HepG2 (cell line): ENCODE results near the gene DLG2. TPM values are rescaled to one million over a fixed set of nuclear protein-coding genes. Genes with fewer than 3 reads are reported as not detected.
"Not testable (repeated sequence)": the region's sequence is repeated elsewhere in the genome, so short reads cannot be mapped to it uniquely, and the experiment has no call there.

Source experiments
- ATAC-seq: fragments of 200-7000 bp; cut with Tn5 transposase; 3 replicates; pipeline ENCODE4 v1.9.1; 2020; ENCODE audit warnings: mild to moderate bottlenecking, moderate library complexity
- BruUV-seq: library from RNA; stranded (reverse); fragments of 400-500 nt; replicated peaks from 2 replicates; lab custom pipeline; 2021; lab: Mats Ljungman, UMichigan
- CTCF ChIA-PET: fragments of 300-600 bp; formaldehyde crosslinking; extraction: SDS; loops from one replicate; lab custom pipeline; 2021; ENCODE audit warnings: low total read pairs, inconsistent platforms, low intra/inter-chr PET ratio; lab: Yijun Ruan, JAX
- POLR2A ChIA-PET: fragments of 350-600 bp; sonication (Branson Sonifier 250); formaldehyde crosslinking; loops from one replicate; lab custom pipeline; 2020; ENCODE audit warnings: antibody characterized with exemption, inconsistent platforms; lab: Yijun Ruan, JAX
- DNase-seq: peaks from one replicate; pipeline ENCODE4 v3.0.0-alpha.2; 2015; ENCODE audit warnings: low spot score
- FAIRE-seq: peaks from 3 replicates; lab custom pipeline; 2011; peaks lifted over from hg19 to GRCh38; lab: Jason Lieb, UNC
- H2AFZ ChIP-seq: one replicate; pipeline ENCODE4 v1.6.1; 2011; ENCODE audit warnings: low read length, inconsistent platforms
- H3K27ac ChIP-seq: fragments of 300-600 bp; 3 replicates; pipeline ENCODE4 v1.8.0; 2011; ENCODE audit warnings: mixed run types, mild to moderate bottlenecking, mixed read lengths, low read length, inconsistent platforms; ENCODE audit not compliant: insufficient read depth; ENCODE audit errors: extremely low read length
- H3K27me3 ChIP-seq, 2 experiments: fragments of 200-600 bp in 1 of 2; 2 replicates in 1 of 2; 3 replicates in 1 of 2; pipeline versions ENCODE4 v1.6.0 to v1.8.0; 2011; ENCODE audit warnings: low read length in 2 of 2, mild to moderate bottlenecking in 2 of 2, moderate library complexity in 2 of 2, inconsistent platforms in 1 of 2; ENCODE audit not compliant: insufficient read depth in 2 of 2, control insufficient read depth in 1 of 2
- H3K36me3 ChIP-seq, 2 experiments: fragments of 200-600 bp in 1 of 2; replicated peaks in 1 of 2; 2 replicates in 1 of 2; 3 replicates in 1 of 2; pipeline versions ENCODE4 v1.5.1 to v1.8.0; 2011; ENCODE audit warnings: low read length in 2 of 2, inconsistent platforms in 1 of 2; ENCODE audit not compliant: insufficient read depth in 2 of 2, control insufficient read depth in 1 of 2
- H3K4me1 ChIP-seq: 2 replicates; pipeline ENCODE4 v1.5.1; 2012; ENCODE audit warnings: low read length, inconsistent platforms; ENCODE audit not compliant: insufficient read depth
- H3K4me2 ChIP-seq: 2 replicates; pipeline ENCODE4 v1.6.0; 2011; ENCODE audit warnings: low read depth, low read length, inconsistent platforms
- H3K4me3 ChIP-seq, 3 experiments: fragments of 200-600 bp in 1 of 3; sonication (generic), shearing (Covaris generic) in 1 of 3; replicated peaks in 1 of 3; 2 replicates each; pipeline ENCODE4 v1.5.1; 2011 to 2016; ENCODE audit warnings: low read length in 3 of 3, inconsistent platforms in 2 of 3, low read depth in 2 of 3, mild to moderate bottlenecking in 2 of 3, control low read depth in 1 of 3, mixed read lengths in 1 of 3; ENCODE audit not compliant: insufficient read depth in 1 of 3
- H3K79me2 ChIP-seq: one replicate; pipeline ENCODE4 v1.6.1; 2011; ENCODE audit warnings: low read length, inconsistent platforms; ENCODE audit not compliant: insufficient read depth
- H3K9ac ChIP-seq: 2 replicates; pipeline ENCODE4 v1.6.0; 2011; ENCODE audit warnings: mild to moderate bottlenecking, low read depth, low read length, inconsistent platforms; ENCODE audit not compliant: insufficient read depth
- H3K9me3 ChIP-seq: 2 replicates; pipeline ENCODE4 v1.5.1; 2012; ENCODE audit warnings: mild to moderate bottlenecking, low read length
- H4K20me1 ChIP-seq: 2 replicates; pipeline ENCODE4 v1.6.0; 2011; ENCODE audit warnings: inconsistent platforms, mild to moderate bottlenecking, low read length, moderate library complexity; ENCODE audit not compliant: insufficient read depth
- MAFF ChIP-seq: IDR thresholded peaks from 2 replicates; pipeline ENCODE4 v1.6.1; 2011; ENCODE audit warnings: low read depth, low read length, improper control_type of control experiment
- MAFK ChIP-seq, 2 experiments: IDR thresholded peaks in 1 of 2; conservative IDR thresholded peaks in 1 of 2; 2 replicates each; pipeline ENCODE4 v1.6.1; 2011; ENCODE audit warnings: improper control_type of control experiment in 2 of 2, low read length in 2 of 2
- PREB ChIP-seq: sonication (generic); formaldehyde crosslinking; IDR thresholded peaks from 2 replicates; pipeline ENCODE4 v1.4.0; 2020; ENCODE audit warnings: missing genetic modification reagents
- RORA ChIP-seq: sonication (generic); formaldehyde crosslinking; IDR thresholded peaks from 2 replicates; pipeline ENCODE4 v1.5.0; 2020; ENCODE audit warnings: mild to moderate bottlenecking, missing genetic modification reagents, moderate library complexity
- STAG1 ChIP-seq: sonication (generic); formaldehyde crosslinking; IDR thresholded peaks from 2 replicates; pipeline ENCODE4 v1.4.0; 2020; ENCODE audit warnings: missing genetic modification reagents
- YEATS2 ChIP-seq: sonication (generic); formaldehyde crosslinking; IDR thresholded peaks from 2 replicates; pipeline ENCODE4 v1.4.0; 2020; ENCODE audit warnings: missing genetic modification reagents, borderline replicate concordance
- ZBTB42 ChIP-seq: sonication (generic); formaldehyde crosslinking; IDR thresholded peaks from 2 replicates; pipeline ENCODE4 v1.5.0; 2020; ENCODE audit warnings: mild to moderate bottlenecking, missing genetic modification reagents
- ZFX ChIP-seq: sonication (generic); formaldehyde crosslinking; IDR thresholded peaks from 2 replicates; pipeline ENCODE4 v1.4.0; 2020; ENCODE audit warnings: mild to moderate bottlenecking, low read depth, missing genetic modification reagents, moderate library complexity
- ZNF263 ChIP-seq: sonication (generic); formaldehyde crosslinking; IDR thresholded peaks from 2 replicates; pipeline ENCODE4 v1.4.0; 2020; ENCODE audit warnings: missing genetic modification reagents
- ZNF441 ChIP-seq: sonication (generic); formaldehyde crosslinking; IDR thresholded peaks from 2 replicates; pipeline ENCODE4 v1.7.0; 2021; ENCODE audit warnings: missing genetic modification reagents, borderline replicate concordance
- ZNF569 ChIP-seq: sonication (generic); formaldehyde crosslinking; IDR thresholded peaks from 2 replicates; pipeline ENCODE4 v1.5.0; 2020; ENCODE audit warnings: mild to moderate bottlenecking, missing genetic modification reagents, moderate library complexity, borderline replicate concordance
- ZSCAN5A ChIP-seq: sonication (generic); formaldehyde crosslinking; IDR thresholded peaks from 2 replicates; pipeline ENCODE4 v1.8.0; 2022; ENCODE audit warnings: mild to moderate bottlenecking, missing genetic modification reagents, borderline replicate concordance
- WGBS: methylation state at CpG from one replicate; pipeline ENCODE4 v1.1.6; 2017; ENCODE audit warnings: low lambda C conversion rate; 5-methylcytosine and 5-hydroxymethylcytosine counted together
- in situ Hi-C: cut with HindIII; loops from 2 replicates; pipeline ENCODE4 v1.10.0; 2017; ENCODE audit warnings: low pct_unique_long_range_greater_than_20kb; ENCODE audit not compliant: extremely low pct_ligation_motif_present
- intact Hi-C: fragments of 100-400 bp; cut with micrococcal nuclease; formaldehyde crosslinking; loops from one replicate; pipeline ENCODE4 v1.10.0; 2022; ENCODE audit not compliant: unreplicated experiment
- polyA plus RNA-seq, 8 experiments: library from polyadenylated mRNA; depleted of rRNA in 3 of 8; stranded (reverse) in 7 of 8; unstranded in 1 of 8; fragments of >200 nt; fragmentation: Illumina TruSeq in 4 of 8; extraction: Trizol in 4 of 8; gene quantifications; 2 replicates each; pipeline versions ENCODE4 v1.2.1 to v1.2.3, GENCODE V29; 2011 to 2016; ENCODE audit warnings: low read depth in 4 of 8, missing spikeins in 1 of 8, mixed read lengths in 1 of 8; ENCODE audit not compliant: insufficient read depth in 1 of 8
- total RNA-seq, 5 experiments: library from RNA; depleted of rRNA; stranded (reverse); fragments of >200 nt; fragmentation: Illumina TruSeq; extraction: Trizol; gene quantifications; 2 replicates each; pipeline ENCODE4 v1.2.3, GENCODE V29; 2016; ENCODE audit warnings: low read depth in 1 of 5

DLG2 gene
- total and polyA plus RNA-seq, 2 of the 13 experiments (the other 11 are each of a cell fraction or from before 2014, with no cell fraction given), result 0.46 to 1.0 TPM

GRCh38 chr11:85238906-85239305 is 388.2 kb downstream of the DLG2 start:
- Histone ChIP-seq H3K36me3 (no peaks in the 10 kb centered on the region), H3K4me3 (no peak overlapping the region), H3K79me2 (no peaks in the 10 kb centered on the region), H4K20me1 (no peaks in the 10 kb centered on the region), H3K4me2 (no peak overlapping the region), H3K9ac (no peak overlapping the region), H3K4me1 (no peaks in the 10 kb centered on the region), H3K27me3 (no peaks in the 10 kb centered on the region), H3K27ac (no peak overlapping the region), H2AFZ (no peak overlapping the region), H3K9me3 (no peaks in the 10 kb centered on the region)
- BruUV-seq, result no TSS peak
- WGBS, result 0% methylated on average over 1 of the region's 1 CpG
- FAIRE-seq (no peak), DNase-seq (no peak), ATAC-seq (no peak)
- CTCF ChIA-PET, result no interaction called here
- no peak for TF ChIP-seq ZNF569
- TF ChIP-seq ZSCAN5A (CRISPR knock-in tag), result no peak
- no peak for TF ChIP-seq STAG1 (CRISPR knock-in tag)
- TF ChIP-seq PREB (CRISPR knock-in tag), result no peak
- peak; percentile 99 for TF ChIP-seq MAFF
- peak; percentile 98 to 99 for TF ChIP-seq MAFK (conservative IDR thresholded peaks at IDR 0.05 in 1 of 2, IDR thresholded peaks at IDR 0.05 in 1 of 2; ENCODE audit: low read length in 2 of 2)
- no peak for TF ChIP-seq ZFX
- no peak for TF ChIP-seq ZBTB42 (CRISPR knock-in tag)
- no peak for TF ChIP-seq RORA (CRISPR knock-in tag)
- no peak for TF ChIP-seq ZNF441 (CRISPR knock-in tag)
- no peak for TF ChIP-seq ZNF263 (CRISPR knock-in tag)
- no peak for TF ChIP-seq YEATS2 (CRISPR knock-in tag)
- POLR2A ChIA-PET, result no interaction called here
- in situ Hi-C loops (no loop called here), intact Hi-C loops (no loop called here)

DNA sequence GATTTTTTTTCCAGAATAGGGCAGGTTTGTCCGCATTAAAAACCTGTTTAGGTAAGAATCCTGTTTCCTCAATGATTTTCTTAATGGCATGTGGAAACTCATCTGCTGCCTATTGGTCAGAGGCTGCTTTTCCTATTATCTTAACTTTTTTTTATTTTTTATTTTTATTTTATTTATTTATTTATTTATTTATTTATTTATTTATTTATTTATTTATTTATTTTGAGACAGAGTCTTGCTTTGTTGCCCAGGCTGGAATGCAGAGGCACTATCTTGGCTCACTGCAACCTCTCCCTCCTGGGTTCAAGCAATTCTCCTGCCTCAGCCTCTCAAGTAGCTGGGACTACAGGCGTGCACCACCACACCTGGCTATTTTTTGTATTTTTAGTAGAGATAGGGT is 389.1 kb downstream of the DLG2 start:
- CTCF ChIA-PET, H3K79me2 ChIP-seq, BruUV-seq, H3K4me2 ChIP-seq, H3K9ac ChIP-seq, H4K20me1 ChIP-seq, ATAC-seq, H3K27ac ChIP-seq, H3K4me3 ChIP-seq, H3K27me3 ChIP-seq, FAIRE-seq, H3K36me3 ChIP-seq, H3K4me1 ChIP-seq, H3K9me3 ChIP-seq, POLR2A ChIA-PET, in situ Hi-C loops, DNase-seq, H2AFZ ChIP-seq, intact Hi-C loops: not testable (repeated sequence)
- WGBS, result 18% methylated on average over 2 of the region's 2 CpGs
